ENCODE data around the gene PSTK. TPM values are rescaled to one million over a fixed set of nuclear protein-coding genes. Genes with fewer than 3 reads are reported as not detected.

PSTK gene
- total RNA-seq, 1 experiment from 2014 or later = 4.4 TPM

DNA sequence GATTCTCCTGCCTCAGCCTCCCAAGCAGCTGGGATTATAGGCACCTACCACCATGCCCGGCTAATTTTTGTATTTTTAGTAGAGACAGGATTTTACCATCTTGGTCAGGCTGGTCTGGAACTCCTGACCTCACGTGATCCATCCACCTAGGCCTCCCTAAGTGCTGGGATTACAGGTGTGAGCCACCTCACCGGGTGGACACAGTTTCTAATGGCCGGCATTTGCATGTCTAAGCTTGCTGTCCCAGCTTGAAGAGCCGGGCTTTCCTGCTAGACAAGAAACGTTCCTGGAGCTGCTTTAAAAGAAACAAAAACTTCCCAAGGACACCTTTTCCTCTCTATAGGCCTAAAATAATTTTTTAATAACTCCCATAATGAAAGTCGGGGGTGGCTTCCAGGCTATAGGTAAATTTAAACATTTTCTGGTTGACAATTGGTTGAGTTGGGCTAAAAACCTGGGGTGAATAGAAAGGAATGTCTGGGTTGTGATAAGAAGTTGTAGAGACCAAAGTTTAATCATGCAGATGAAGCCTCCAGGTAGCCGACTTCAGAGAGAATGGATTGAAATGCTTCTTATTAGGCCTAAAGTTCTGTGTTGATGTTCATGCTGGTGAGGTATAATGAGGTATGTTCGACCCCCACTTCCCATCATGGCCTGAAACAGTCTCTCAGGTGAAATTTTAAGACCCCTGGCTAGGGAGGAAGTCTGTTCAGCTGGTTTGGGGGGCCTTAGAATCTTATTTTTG, 37.4 kb downstream of the PSTK start:
- Histone ChIP-seq H4K20me1 (ENCODE audit: insufficient read depth) (no peaks in the 10 kb centered on the region), H3K27ac (ENCODE audit: low read depth, low read length) (no peak overlapping the region), H3K9ac (ENCODE audit: low read length) (no peak overlapping the region), H3K4me1 (ENCODE audit: control insufficient read depth in 1 of 2, insufficient read depth in 2 of 2, low read length in 2 of 2) (no peaks in the 10 kb centered on the region), H2AFZ (ENCODE audit: low read depth, low read length, poor library complexity, severe bottlenecking) (no peak overlapping the region), H3K27me3 (ENCODE audit: insufficient read depth, low read length) (no peaks in the 10 kb centered on the region), H3K4me2 (ENCODE audit: low read length) (no peak overlapping the region), H3K79me2 (ENCODE audit: insufficient read depth, low read length) (no peaks in the 10 kb centered on the region), H3K4me3 (replicated peaks in 1 of 2; ENCODE audit: low read depth in 1 of 2, low read length in 2 of 2) (no peak overlapping the region), H3K36me3 (ENCODE audit: control insufficient read depth in 1 of 2, insufficient read depth in 2 of 2, low read length in 2 of 2) (no peaks in the 10 kb centered on the region), H3K9me3 (ENCODE audit: control insufficient read depth in 1 of 2, insufficient read depth in 1 of 2, low read depth in 1 of 2, low read length in 2 of 2) (no peaks in the 10 kb centered on the region), H3K9me2 (ENCODE audit: insufficient read depth) (no peaks in the 10 kb centered on the region)
- ATAC-seq (no peak), DNase-seq (ENCODE audit: low read depth, low spot score) (no peak)
- ChIA-PET CTCF (interaction anchor here (1.1 kb wide), 1 partner anchor 26 kb away, joined by 3 read pairs; no protein-coding TSS in a partner anchor), RAD21 (ENCODE audit: low non-redundant PET in 1 of 2, low total read pairs in 2 of 2, uncharacterized antibody in 2 of 2, unreplicated experiment in 2 of 2) (no interaction called here), POLR2A (no interaction called here)
- intact Hi-C loops (cut with micrococcal nuclease) = no loop called here
- TF ChIP-seq ELF1 (IDR thresholded peaks at IDR 0.05; ENCODE audit: borderline replicate concordance, low read depth) (no peak), SP1 (IDR thresholded peaks at IDR 0.05; ENCODE audit: low read depth) (no peak), YY1 (IDR thresholded peaks at IDR 0.05; ENCODE audit: extremely low read depth, insufficient replicate concordance, low read depth, low read length) (no peak), ZNF274 (IDR thresholded peaks at IDR 0.05; ENCODE audit: low read depth, low read length) (no peak), EGR1 (IDR thresholded peaks at IDR 0.05; ENCODE audit: low read depth) (no peak), EZH2 (IDR thresholded peaks at IDR 0.05) (no peak), CBX3 (IDR thresholded peaks at IDR 0.05; ENCODE audit: low read depth) (no peak), POLR2A (IDR thresholded peaks at IDR 0.05; ENCODE audit: borderline replicate concordance, extremely low read depth, insufficient read depth, insufficient read length) (no peak), FOSL1 (IDR thresholded peaks at IDR 0.05; ENCODE audit: low read depth) (no peak), EZH2phosphoT487 (IDR thresholded peaks at IDR 0.05; ENCODE audit: borderline replicate concordance) (no peak), POLR2AphosphoS5 (IDR thresholded peaks at IDR 0.05; ENCODE audit: low read depth, low read length) (no peak), JUND (IDR thresholded peaks at IDR 0.05) (no peak), CEBPB (IDR thresholded peaks at IDR 0.05; ENCODE audit: low read depth) (no peak), SIN3A (IDR thresholded peaks at IDR 0.05; ENCODE audit: low read depth) (no peak), RAD21 (IDR thresholded peaks at IDR 0.05; ENCODE audit: low read depth) (no peak)
- TF ChIP-seq, protein P1, sequence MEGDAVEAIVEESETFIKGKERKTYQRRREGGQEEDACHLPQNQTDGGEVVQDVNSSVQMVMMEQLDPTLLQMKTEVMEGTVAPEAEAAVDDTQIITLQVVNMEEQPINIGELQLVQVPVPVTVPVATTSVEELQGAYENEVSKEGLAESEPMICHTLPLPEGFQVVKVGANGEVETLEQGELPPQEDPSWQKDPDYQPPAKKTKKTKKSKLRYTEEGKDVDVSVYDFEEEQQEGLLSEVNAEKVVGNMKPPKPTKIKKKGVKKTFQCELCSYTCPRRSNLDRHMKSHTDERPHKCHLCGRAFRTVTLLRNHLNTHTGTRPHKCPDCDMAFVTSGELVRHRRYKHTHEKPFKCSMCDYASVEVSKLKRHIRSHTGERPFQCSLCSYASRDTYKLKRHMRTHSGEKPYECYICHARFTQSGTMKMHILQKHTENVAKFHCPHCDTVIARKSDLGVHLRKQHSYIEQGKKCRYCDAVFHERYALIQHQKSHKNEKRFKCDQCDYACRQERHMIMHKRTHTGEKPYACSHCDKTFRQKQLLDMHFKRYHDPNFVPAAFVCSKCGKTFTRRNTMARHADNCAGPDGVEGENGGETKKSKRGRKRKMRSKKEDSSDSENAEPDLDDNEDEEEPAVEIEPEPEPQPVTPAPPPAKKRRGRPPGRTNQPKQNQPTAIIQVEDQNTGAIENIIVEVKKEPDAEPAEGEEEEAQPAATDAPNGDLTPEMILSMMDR (IDR thresholded peaks at IDR 0.05 in 2 of 3, conservative IDR thresholded peaks at IDR 0.05 in 1 of 3; ENCODE audit: borderline replicate concordance in 1 of 3, insufficient read depth in 1 of 3, low read depth in 2 of 3, low read length in 2 of 3) = no peak
- TF ChIP-seq, protein P2, sequence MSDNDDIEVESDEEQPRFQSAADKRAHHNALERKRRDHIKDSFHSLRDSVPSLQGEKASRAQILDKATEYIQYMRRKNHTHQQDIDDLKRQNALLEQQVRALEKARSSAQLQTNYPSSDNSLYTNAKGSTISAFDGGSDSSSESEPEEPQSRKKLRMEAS (IDR thresholded peaks at IDR 0.05) = no peak
- TF ChIP-seq, protein P3, sequence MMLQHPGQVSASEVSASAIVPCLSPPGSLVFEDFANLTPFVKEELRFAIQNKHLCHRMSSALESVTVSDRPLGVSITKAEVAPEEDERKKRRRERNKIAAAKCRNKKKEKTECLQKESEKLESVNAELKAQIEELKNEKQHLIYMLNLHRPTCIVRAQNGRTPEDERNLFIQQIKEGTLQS (IDR thresholded peaks at IDR 0.05) = no peak
- TF ChIP-seq, protein P4, sequence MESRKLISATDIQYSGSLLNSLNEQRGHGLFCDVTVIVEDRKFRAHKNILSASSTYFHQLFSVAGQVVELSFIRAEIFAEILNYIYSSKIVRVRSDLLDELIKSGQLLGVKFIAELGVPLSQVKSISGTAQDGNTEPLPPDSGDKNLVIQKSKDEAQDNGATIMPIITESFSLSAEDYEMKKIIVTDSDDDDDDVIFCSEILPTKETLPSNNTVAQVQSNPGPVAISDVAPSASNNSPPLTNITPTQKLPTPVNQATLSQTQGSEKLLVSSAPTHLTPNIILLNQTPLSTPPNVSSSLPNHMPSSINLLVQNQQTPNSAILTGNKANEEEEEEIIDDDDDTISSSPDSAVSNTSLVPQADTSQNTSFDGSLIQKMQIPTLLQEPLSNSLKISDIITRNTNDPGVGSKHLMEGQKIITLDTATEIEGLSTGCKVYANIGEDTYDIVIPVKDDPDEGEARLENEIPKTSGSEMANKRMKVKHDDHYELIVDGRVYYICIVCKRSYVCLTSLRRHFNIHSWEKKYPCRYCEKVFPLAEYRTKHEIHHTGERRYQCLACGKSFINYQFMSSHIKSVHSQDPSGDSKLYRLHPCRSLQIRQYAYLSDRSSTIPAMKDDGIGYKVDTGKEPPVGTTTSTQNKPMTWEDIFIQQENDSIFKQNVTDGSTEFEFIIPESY (IDR thresholded peaks at IDR 0.05; ENCODE audit: extremely low read depth, insufficient replicate concordance, low read length) = no peak
- TF ChIP-seq, protein P5, sequence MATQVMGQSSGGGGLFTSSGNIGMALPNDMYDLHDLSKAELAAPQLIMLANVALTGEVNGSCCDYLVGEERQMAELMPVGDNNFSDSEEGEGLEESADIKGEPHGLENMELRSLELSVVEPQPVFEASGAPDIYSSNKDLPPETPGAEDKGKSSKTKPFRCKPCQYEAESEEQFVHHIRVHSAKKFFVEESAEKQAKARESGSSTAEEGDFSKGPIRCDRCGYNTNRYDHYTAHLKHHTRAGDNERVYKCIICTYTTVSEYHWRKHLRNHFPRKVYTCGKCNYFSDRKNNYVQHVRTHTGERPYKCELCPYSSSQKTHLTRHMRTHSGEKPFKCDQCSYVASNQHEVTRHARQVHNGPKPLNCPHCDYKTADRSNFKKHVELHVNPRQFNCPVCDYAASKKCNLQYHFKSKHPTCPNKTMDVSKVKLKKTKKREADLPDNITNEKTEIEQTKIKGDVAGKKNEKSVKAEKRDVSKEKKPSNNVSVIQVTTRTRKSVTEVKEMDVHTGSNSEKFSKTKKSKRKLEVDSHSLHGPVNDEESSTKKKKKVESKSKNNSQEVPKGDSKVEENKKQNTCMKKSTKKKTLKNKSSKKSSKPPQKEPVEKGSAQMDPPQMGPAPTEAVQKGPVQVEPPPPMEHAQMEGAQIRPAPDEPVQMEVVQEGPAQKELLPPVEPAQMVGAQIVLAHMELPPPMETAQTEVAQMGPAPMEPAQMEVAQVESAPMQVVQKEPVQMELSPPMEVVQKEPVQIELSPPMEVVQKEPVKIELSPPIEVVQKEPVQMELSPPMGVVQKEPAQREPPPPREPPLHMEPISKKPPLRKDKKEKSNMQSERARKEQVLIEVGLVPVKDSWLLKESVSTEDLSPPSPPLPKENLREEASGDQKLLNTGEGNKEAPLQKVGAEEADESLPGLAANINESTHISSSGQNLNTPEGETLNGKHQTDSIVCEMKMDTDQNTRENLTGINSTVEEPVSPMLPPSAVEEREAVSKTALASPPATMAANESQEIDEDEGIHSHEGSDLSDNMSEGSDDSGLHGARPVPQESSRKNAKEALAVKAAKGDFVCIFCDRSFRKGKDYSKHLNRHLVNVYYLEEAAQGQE (IDR thresholded peaks at IDR 0.05; ENCODE audit: low read depth) = no peak
- BruUV-seq (replicated peaks) = no TSS peak
